Stimulated activated naive CD8-positive, alpha-beta T cell treated with anti-CD3 and anti-CD28 coated beads, Interleukin-15, amount 100 ng/mL, for 72 hours (primary cell): ENCODE data around the gene CCDC174.
"Not testable (repeated sequence)": the region's sequence is repeated elsewhere in the genome, so short reads cannot be mapped to it uniquely, and the experiment has no call there.

ENCODE experiments used
- ATAC-seq: fragments of 150-1000 bp; cut with Tn5 transposase; 2 replicates; pipeline ENCODE4 v1.10.0; 2021; ENCODE audit warnings: mild to moderate bottlenecking, moderate library complexity
- DNase-seq, 2 donors: peaks; one replicate each; pipeline ENCODE4 v3.0.0; 2021 to 2022
- H3K27ac Mint-ChIP-seq, 2 donors: one replicate each; pipeline ENCODE4 v1.8.0; 2022; ENCODE audit warnings: mild to moderate bottlenecking in 2 of 2, mixed read lengths in 2 of 2, moderate library complexity in 2 of 2
- H3K27me3 Mint-ChIP-seq: one replicate; pipeline ENCODE4 v1.8.0; 2022; ENCODE audit warnings: mixed read lengths
- H3K4me1 Mint-ChIP-seq: one replicate; pipeline ENCODE4 v1.8.0; 2022; ENCODE audit warnings: mild to moderate bottlenecking, mixed read lengths
- H3K4me3 Mint-ChIP-seq, 2 donors: one replicate each; pipeline ENCODE4 v1.8.0; 2022; ENCODE audit warnings: mild to moderate bottlenecking in 2 of 2, mixed read lengths in 2 of 2, moderate library complexity in 1 of 2
- H3K9me3 Mint-ChIP-seq, 2 donors: one replicate each; pipeline ENCODE4 v1.8.0; 2022; ENCODE audit warnings: mixed read lengths in 2 of 2

The CCDC174 gene

DNA sequence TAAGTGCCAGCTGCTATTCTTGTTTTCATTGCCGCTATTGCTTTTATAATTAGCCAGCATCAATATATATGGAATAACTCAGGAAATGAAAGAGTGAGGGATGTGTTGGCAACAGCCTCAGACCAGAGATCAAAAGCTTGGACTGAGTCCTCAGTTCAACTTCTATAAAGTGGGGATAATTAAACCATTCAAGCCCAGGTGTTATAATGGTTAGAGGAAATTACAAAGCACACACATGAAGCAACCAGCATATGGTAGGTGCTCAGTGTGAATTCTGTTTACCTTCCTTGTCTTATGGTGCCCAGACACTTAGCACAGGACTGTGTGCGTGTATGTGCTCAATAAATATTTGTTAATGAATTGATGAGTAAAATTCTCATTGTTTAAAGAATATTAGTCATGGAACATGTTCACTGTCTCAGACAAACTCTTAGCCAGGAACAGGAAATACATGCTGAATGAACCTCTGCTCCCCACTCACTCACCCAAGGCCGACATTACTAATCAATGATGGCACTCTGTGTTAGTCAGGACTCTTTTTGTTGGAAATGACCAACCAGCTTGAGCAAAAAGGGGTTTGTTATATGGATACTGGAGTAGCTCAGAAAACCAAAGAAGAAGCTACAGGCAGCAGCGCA lies 16.7 kb upstream of the CCDC174 start:
- Mint-ChIP-seq H3K4me3 (no peak overlapping the region), H3K9me3 (no peaks in the 10 kb centered on the region), H3K27me3 (peaks cover 44% of the 10 kb centered on the region), H3K4me1 (peaks cover 5% of the 10 kb centered on the region), H3K27ac (no peak overlapping the region)
- no peak for DNase-seq
- ATAC-seq, result no peak

DNA sequence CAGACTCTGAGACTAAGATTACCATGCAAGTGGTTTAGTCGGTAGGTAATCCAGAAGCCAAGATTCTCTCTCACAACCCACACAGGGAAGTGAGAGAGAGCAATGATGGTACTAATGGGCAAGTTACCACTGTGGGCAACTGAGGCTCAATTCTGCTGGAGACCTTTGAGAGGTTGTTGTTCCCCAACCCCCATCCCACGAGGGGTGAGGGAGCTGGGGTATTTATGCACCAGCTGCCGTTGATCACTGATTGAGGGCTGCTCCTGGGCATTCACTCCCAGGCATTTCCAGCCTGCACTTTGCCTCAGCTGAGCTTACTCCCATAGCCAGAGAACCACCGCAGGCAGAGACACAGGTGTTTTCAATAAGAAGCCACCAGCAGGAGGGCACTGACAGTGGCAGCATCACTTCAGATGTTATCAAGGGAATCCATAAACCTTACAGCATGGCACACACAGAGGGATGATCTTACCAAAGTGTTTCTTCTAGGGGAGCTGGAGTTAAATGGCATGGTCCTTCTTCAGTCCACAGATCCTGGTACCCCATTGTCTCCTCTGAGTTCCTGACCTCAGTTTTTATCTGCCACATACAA lies 15.0 kb upstream of the CCDC174 start:
- Mint-ChIP-seq H3K27me3 (peaks cover 50% of the 10 kb centered on the region), H3K4me1 (peaks cover 5% of the 10 kb centered on the region), H3K4me3 (no peak overlapping the region), H3K27ac (no peak overlapping the region), H3K9me3 (no peaks in the 10 kb centered on the region)
- no peak for ATAC-seq
- no peak for DNase-seq

DNA sequence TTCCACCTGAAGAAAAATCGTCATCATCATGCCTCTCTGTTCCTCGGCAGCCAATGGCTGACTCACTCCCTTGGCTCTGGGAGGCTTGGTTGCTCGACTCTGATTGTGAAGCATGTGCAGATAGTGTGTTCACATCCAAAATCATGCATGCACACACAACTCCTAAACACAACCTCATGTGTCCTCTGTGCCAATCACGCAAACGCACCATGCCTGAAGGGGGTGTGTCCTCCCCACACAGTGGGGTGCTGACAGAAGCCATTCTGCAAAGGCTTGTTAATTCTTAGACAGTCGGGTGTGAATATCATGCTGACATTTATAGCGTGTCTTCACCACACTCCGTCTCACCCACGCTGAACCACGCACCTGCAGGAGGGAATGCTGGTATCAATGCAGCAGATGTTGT lies 11.4 kb upstream of the CCDC174 start:
- no peaks in the 10 kb centered on the region for H3K9me3 Mint-ChIP-seq
- H3K27ac Mint-ChIP-seq, result no peak overlapping the region
- ATAC-seq, result no peak
- DNase-seq, result no peak
- H3K4me1 Mint-ChIP-seq, result no peaks in the 10 kb centered on the region
- no peak overlapping the region for H3K4me3 Mint-ChIP-seq
- peaks cover 46% of the 10 kb centered on the region for H3K27me3 Mint-ChIP-seq

DNA sequence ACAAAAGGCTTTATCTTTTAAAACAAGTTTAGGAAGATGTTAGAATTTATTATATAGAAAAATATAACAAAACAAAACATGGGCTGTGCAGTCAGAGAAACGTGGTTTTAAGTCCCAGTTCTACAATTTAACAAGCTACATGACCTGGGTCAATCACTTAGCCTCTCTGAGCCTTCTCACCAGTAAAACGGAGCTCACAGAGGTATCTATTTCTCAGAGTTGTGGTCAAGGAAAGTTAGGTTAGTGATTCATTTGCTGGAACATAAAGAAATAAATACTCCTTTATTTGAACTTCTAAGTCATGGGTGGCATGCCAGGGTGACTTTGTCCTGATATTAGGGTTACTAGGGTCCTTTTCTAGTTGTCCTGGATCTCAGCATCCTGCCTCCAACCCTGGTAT lies 10.8 kb upstream of the CCDC174 start:
- Mint-ChIP-seq H3K4me3 (no peak overlapping the region), H3K9me3 (no peaks in the 10 kb centered on the region), H3K27ac (no peak overlapping the region), H3K4me1 (no peaks in the 10 kb centered on the region), H3K27me3 (peaks cover 41% of the 10 kb centered on the region)
- no peak for ATAC-seq
- no peak for DNase-seq

DNA sequence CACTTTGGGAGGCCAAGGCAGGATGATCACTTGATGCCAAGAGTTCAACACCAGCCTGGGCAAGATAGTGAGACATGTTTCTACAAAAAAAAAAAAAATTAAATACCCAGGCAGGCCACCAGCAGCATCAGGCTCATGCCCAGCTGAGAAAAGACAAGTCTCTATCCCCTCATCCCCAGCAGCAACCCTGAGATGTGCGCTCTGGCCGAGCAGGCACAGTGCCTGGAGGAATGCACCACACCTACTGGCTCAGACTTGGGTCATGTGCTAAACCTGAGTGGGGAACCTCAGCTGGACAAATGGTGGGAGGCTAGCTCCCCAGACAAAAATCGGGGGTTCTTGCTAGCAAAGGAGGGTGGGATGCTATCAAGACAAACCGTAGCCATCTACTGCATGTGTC lies 10.2 kb upstream of the CCDC174 start:
- Mint-ChIP-seq H3K27ac (no peak overlapping the region), H3K4me1 (no peaks in the 10 kb centered on the region), H3K27me3 (peaks cover 35% of the 10 kb centered on the region), H3K4me3 (no peak overlapping the region), H3K9me3 (no peaks in the 10 kb centered on the region)
- no peak for ATAC-seq
- no peak for DNase-seq

DNA sequence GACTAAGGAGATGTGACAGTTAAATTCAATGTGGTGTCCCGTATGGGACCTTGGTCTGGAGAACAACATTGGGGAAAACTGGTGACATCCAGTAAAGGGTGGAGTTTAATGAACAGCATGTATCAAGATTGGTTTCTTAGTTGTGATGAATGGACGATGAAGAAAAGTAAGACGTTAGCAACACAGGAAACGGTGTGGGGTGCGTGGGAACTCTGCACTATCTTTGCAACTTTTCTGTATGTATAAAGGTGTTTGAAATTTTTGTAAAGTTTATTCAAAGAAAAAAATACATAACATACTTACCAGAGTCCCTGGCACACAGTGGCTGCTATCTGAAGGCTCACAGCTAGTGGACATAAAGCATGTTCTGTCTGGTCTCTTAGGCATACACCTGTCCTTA lies 6.1 kb upstream of the CCDC174 start:
- Mint-ChIP-seq H3K4me3 (no peak overlapping the region), H3K27ac (no peak overlapping the region), H3K27me3 (peaks cover under 1% of the 10 kb centered on the region), H3K9me3 (no peaks in the 10 kb centered on the region), H3K4me1 (peaks cover 14% of the 10 kb centered on the region)
- DNase-seq (no peak), ATAC-seq (no peak)

DNA sequence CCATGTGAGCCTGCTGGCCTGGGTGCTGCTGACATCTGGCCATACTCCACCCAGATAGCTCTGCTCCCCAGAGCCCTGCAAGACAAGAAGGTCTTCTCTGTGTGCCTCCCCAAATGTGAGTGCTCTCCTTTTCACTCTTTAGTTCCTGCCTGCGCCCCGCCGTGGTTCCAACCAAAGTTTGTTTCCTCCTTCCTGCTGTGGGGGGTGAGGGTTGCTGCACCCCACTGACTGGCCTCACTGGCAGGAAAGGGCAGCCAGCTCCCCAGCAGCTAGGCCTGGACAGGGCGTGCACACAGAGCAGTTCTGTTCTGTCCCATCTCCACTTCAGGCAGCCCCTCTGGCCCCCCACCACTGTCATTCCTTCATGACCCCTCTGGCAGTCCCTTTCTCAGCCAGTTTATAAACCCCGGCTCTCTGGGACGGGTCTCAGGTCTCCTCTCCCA lies 5.4 kb upstream of the CCDC174 start:
- H3K27ac Mint-ChIP-seq, result no peak overlapping the region
- ATAC-seq, result no peak

DNA sequence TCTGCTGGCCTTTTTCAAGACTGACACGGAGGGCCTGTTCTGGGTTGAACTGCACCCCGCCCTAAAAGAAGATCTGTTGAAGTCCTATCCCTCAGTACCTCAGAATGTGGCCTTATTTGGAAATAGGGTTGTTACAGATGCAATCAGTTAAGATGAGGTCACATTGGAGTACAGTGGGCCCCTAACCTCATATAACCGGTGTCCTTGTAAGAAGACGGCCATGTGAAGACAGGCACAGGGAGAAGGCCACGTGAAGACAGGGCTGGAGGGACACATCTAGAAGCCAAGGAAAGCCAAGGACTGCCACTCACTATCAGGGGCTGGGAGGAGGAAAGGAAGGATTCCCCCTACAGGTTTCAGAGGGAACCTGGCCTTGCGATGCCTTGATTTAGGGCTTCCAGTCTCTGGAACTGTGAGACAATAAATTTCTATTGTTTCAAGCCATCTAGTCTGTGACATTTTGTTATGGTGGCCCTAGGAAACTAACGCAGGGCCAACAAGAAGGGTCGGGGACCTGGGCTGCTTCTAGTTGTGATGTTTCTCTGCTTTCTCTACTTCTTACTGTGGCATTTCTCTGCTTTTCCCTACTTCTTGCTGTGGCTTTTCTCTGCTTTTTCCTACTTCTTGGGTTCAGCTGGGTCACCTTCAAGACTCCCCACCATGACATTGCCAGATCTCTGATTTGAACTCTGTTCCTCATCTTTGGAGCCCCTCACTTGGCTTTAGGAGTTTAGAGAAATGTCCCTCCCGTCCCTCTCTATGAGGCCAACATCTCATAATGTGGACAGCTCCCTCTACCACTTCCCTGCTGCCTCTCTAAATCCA lies 4.8 kb upstream of the CCDC174 start:
- H3K27me3 Mint-ChIP-seq, result no peaks in the 10 kb centered on the region
- DNase-seq, result no peak
- peak overlapping the region in 1 of 2 donors; percentile 55 for H3K27ac Mint-ChIP-seq
- ATAC-seq, result no peak
- H3K9me3 Mint-ChIP-seq, result no peaks in the 10 kb centered on the region
- peaks cover 17% of the 10 kb centered on the region for H3K4me1 Mint-ChIP-seq
- no peak overlapping the region for H3K4me3 Mint-ChIP-seq

More for the DNA sequence above, 5.4 kb upstream of the CCDC174 start:
- Mint-ChIP-seq H3K9me3 (no peaks in the 10 kb centered on the region), H3K27me3 (no peaks in the 10 kb centered on the region), H3K4me3 (no peak overlapping the region), H3K4me1 (peaks cover 17% of the 10 kb centered on the region)
- DNase-seq, result no peak

DNA sequence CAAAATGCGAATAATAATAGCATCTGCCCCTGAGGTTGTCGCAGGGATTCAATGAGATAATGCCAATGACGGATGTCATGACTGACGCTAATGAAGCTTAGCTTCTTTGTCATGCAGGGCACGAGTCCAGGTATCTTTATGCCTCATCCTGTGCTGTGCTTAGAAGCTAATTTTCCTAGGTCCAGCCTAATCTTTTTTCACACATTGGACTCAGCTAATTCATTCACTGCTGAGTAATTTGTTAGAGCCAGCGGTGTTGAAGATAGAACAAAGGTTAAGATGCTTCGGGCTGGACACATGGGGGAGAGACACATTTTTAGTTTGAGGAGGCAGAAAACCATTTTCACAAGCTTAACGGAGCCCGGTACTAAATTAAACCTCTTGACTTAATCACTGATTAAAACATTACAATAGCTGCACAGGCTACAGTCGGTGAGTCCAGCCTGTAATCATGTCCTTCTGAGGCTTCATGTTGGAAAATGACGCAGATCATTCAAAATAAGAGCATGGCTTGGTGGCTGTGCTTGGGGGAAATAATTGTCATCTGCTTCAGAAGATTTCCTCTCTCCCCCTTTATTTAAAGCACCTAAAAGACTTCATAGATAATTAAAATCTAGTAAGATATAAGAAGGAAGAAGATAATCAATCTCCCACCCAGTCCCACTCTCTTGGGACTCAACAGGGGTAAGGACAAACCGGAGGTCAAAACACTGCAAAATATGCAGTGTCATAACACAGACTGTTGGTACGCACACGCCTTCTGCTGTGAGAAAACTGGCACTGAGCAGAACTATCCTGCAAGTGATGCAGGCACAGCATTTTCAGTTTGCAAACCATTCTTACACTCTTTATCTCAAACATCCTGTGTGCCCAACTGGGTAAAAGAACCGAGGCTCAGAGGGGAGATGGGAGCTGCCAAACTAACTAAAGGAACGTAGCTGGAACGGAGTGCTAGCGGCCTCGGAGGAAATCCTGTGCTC lies 3.3 kb upstream of the CCDC174 start:
- Mint-ChIP-seq H3K9me3 (no peaks in the 10 kb centered on the region), H3K4me1 (peaks cover 28% of the 10 kb centered on the region), H3K4me3 (peak overlapping the region in 1 of 2 donors; percentile 0), H3K27me3 (no peaks in the 10 kb centered on the region), H3K27ac (no peak overlapping the region)
- ATAC-seq, result no peak
- no peak for DNase-seq

DNA sequence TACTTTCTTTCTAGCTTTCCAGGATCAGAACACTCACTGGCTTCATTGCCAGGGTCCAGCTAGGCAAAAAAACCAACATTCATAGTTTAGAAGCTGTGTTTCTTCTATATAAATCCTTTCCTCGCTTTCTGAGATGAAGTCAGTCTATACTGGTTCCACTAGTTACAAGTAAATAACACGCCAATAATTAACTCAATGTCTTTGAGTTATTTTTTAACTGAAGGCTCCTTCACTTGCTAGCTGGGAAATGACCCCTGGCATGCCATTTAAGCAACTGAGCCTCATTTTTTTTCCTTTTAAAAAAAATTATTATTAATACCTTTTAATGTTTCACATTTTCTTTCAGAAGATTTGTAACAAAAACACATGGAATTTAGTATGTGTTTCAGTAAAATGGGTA lies 2.1 kb upstream of the CCDC174 start:
- H3K9me3 Mint-ChIP-seq, result no peaks in the 10 kb centered on the region
- H3K4me1 Mint-ChIP-seq, result peaks cover 37% of the 10 kb centered on the region
- H3K27me3 Mint-ChIP-seq, result no peaks in the 10 kb centered on the region
- H3K4me3 Mint-ChIP-seq, result no peak overlapping the region
- no peak overlapping the region for H3K27ac Mint-ChIP-seq
- ATAC-seq (no peak), DNase-seq (no peak)

DNA sequence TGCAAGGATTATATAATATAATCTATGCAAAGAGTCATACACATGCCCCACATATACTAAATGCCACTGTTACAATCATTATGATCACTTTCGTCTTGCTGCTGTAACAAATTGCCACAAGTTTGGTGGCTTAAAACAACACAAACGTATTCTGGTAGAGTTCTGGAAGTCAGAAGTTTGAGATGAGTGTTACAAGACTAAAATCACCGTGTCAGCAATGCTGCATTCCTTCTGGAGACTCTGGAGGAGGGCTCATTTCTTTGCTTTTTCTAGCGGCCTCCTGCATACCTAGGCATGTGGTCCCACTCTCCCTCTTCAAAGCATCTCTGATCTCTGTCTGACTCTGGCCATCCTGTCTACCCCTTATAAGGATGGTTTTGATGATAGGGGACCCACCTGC lies 1.4 kb upstream of the CCDC174 start:
- DNase-seq, result no peak
- H3K27ac Mint-ChIP-seq, result peak overlapping the region in 1 of 2 donors; percentile 98
- H3K9me3 Mint-ChIP-seq, result no peaks in the 10 kb centered on the region
- no peak for ATAC-seq
- H3K4me3 Mint-ChIP-seq, result peak overlapping the region; percentile 97 to 99
- H3K4me1 Mint-ChIP-seq, result peaks cover 42% of the 10 kb centered on the region
- H3K27me3 Mint-ChIP-seq, result no peaks in the 10 kb centered on the region

DNA sequence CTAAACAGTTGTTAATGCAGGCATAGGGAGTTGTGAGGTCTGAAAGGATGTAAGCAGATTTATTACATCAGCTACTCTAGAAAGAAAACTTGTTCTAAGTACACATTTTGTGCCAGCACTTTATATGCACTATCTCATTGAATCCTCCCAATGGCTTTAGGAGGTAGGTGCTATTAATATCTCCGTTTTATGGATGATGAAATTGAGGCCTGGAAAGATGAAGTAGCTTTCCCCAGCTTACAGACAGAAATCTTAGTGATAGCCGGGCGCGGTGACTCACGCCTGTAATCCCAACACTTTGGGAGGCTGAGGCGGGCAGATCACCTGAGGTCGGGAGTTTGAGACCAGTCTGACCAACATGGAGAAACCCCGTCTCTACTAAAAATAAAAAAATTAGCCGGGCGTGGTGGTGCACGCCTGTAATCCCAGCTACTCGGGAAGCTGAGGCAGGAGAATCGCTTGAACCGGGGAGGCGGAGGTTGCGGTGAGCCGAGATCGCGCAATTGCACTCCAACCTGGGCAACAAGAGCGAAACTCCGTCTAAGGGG lies 872 bp downstream of the CCDC174 start:
- H3K27ac Mint-ChIP-seq, result peak overlapping the region; percentile 98 to 99
- not testable (repeated sequence) for H3K9me3 Mint-ChIP-seq, H3K27me3 Mint-ChIP-seq, DNase-seq, ATAC-seq
- H3K4me1 Mint-ChIP-seq, result peaks cover 55% of the 10 kb centered on the region
- H3K4me3 Mint-ChIP-seq, result peak overlapping the region; percentile 97 to 99

DNA sequence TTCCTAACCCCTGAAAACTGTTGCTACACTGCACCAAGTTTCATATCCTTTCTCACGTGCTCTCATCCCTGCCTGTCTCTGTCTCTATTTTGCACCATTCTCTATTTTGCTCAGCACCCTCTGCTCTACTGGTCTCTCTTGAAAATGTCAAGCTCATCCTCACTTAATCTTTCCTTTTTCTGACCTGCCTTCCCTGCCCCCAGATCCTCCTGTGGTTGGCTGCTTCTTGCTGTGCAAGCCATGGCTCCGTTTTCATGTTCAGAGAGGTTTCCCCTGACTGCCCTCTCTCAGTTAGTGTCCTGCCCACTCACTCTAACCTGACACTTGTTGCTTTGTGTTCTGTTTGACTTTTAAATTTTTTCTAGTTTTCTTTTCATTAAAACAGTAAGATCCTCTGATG lies 6.0 kb downstream of the CCDC174 start:
- no peak for DNase-seq
- Mint-ChIP-seq H3K9me3 (no peaks in the 10 kb centered on the region), H3K27ac (peak overlapping the region in 1 of 2 donors; percentile 84), H3K27me3 (no peaks in the 10 kb centered on the region), H3K4me1 (peaks cover 55% of the 10 kb centered on the region), H3K4me3 (no peak overlapping the region)
- no peak for ATAC-seq

DNA sequence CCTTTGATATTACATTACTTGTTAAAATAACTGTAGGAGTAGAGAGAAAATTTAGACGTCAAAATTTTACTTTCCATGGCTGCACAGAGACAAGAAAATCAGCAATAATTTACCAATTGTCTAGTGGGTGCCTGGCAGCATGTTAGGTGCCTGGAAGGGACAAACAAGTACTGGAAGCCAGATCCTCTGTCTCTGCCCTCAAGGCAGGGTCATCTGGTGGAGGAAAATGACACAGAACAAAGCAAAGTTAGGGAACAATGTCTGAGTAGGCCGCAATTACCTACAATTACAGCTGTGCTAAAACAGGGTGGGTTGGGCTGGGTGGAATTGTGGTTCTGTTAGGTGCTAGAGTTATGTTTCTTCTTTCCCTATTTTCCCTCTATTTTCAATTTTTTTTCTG lies 7.4 kb downstream of the CCDC174 start:
- Mint-ChIP-seq H3K9me3 (no peaks in the 10 kb centered on the region), H3K27ac (peak overlapping the region in 1 of 2 donors; percentile 34), H3K27me3 (no peaks in the 10 kb centered on the region), H3K4me1 (peaks cover 41% of the 10 kb centered on the region), H3K4me3 (no peak overlapping the region)
- no peak for DNase-seq
- ATAC-seq, result no peak

DNA sequence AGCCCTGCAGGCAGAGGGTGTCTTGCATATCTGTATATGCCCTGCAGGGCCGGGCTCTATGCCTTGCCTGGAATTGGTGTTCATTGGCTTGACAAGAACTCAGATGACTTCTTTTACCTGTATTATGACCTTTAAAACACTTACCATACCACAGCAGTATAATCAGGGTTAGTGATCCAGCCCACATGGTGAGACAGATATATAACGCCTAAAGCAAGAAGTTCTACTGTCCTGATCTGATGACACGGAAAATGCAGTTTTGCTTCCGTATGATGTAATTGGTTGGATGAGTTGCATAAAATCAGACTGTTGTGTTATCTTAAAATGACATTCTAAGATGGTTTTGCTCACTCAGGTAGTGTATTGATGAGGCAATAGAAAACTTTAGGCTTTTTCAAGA lies 9.4 kb downstream of the CCDC174 start:
- Mint-ChIP-seq H3K27me3 (no peaks in the 10 kb centered on the region), H3K4me3 (no peak overlapping the region), H3K4me1 (peaks cover 28% of the 10 kb centered on the region), H3K9me3 (no peaks in the 10 kb centered on the region), H3K27ac (peak overlapping the region; percentile 90 to 92)
- DNase-seq (no peak), ATAC-seq (peak; percentile 70)
